GM18517 (cell line): Measurements from ENCODE around the gene XCR1.

Source experiments
- ATAC-seq: cut with Tn5 transposase; IDR thresholded peaks from one replicate; pipeline ENCODE4 v1.9.1; 2021; ENCODE audit warnings: mild to moderate bottlenecking, moderate library complexity; ENCODE audit not compliant: unreplicated experiment

XCR1 gene

DNA sequence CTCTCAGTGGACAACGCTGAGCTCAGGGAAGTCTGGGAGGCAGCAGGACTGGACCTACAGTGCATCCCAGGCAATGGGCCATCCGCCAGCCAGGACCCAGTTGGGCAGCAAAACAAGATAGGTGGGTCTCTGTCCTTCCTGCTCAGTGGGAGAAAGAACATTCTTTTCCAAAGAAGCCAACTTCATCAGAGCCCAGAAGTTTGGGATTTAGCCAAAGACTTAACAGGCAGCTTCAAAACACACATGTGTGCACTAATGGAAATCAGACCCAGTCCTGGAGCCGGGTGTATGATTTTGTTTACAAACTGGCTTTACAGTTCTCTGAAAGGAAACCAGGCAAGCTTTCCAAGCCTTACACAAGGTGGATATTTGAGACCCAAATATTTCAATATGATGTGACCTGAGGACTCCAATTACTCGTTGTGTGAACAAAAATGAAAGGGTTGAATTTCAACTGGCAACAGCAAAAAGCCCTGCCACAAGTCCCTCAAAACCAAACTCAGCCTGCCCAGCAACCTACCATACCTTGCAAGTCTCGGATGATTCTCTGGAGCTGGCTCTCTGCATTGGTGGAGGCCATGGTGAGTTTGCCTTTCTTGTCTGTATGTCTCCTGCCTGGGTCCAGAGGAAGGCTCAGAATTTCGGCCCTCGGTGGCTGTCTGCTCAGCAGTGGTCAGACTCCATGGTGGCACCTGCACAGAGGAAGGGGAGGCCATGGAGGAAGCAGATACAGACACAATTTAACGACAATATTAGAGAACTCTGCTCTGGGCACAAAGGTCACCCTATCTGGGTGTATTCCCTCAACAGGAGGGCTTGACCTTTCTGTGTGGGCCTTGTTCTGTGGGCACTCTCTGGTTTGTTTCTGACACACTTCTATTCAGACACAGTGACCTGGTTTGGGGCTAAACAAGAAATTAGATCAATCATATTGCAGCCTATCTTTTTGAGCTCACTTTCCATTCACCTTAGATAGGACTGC is 42.7 kb downstream of the XCR1 start:
- no peak for ATAC-seq

DNA sequence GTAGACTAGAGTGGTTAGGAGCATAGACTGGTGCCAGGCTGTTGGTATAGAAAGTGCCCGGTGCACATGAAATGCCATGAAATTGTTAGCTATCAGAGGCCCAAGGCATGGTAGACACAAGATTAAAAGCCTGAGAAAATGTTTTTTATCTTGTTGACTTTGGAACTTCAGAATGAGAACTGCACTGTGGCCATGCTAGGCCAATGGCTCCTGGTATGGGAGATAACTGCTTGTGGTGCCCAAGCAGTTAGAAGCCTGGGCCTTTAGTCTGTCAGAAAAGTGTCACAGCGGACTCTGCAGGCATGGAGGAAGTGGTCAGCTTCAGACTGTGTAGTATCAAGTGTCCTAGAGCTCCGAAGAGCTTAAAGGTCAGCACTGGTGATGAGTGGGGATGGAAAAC is 43.5 kb downstream of the XCR1 start:
- no peak for ATAC-seq

DNA sequence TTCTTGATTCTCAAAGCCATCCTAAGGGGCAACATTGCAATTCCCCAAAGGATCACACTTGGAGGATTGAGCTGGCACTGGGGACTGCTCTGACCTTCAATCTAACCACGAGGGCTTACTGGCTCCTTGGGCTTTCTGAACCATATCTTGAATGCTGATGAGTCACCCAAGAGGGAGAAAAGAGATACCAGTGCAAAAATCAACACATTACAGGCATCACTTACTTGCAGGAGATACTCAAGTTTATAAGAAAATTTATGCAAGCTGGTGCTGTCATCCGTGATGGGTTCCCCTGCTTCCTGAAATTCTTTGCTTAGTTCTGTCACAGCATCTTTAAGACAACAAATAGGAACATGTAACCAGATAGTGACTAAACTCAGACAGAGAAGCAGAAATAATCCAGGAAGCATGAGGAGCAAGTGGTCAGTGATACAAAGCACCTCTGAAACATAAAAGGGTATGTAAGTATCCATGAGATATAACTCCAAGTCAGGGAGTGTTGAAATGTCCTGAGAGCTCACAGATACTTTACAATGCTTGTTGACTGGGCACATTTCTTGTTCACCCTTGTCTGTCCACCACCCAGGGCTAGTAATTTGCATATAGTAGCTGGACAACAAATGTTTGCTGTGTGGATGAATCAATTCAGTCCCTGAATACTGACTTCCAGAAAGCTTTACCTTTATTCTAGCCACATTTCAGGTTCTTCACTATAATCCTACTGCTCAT is 45.8 kb downstream of the XCR1 start:
- ATAC-seq, result no peak

DNA sequence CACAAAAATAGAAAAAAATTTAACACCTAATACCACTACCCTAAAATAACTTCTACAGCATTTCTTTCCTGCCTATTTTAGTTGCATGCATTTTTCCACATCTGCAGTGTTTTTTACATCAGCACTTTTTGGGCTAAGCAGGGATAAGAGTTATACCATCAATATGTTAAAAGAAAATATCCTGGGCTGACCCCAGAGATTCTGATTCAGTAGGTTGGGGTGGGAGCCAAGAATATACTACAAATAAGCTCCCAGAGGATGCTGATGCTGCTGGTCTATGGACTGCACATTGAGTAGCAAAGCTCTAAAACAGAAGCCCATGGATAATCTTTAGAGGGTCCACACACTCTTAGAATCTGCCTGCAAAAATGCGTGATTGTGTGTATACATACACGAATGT is 46.5 kb downstream of the XCR1 start:
- ATAC-seq, result no peak

DNA sequence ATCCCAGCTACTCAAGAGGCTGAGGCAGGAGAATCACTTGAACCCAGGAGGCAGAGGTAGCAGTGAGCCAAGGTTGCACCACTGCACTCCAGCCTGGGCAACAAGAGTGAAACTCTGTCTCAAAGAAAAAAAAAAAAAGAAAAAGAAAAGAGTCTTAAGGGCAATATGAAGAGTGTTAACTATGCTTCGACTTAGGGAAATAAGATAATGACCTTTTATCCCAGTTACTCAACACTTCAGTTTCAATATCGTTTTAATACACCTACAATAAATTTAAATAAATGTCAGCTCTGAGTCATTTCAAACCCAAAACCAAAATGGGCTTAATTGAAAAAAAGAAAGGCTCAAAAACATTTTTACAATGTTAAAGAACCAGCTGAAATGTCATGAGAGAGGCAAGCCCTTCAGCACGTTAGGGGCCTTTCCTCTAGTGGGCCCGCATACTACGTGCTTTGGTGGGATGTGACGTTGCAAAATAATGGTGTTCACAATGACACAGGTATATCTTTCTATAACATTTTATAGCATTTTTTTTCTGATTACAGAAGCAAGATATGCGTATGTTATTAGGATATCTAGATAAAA is 47.0 kb downstream of the XCR1 start:
- ATAC-seq, result no peak

DNA sequence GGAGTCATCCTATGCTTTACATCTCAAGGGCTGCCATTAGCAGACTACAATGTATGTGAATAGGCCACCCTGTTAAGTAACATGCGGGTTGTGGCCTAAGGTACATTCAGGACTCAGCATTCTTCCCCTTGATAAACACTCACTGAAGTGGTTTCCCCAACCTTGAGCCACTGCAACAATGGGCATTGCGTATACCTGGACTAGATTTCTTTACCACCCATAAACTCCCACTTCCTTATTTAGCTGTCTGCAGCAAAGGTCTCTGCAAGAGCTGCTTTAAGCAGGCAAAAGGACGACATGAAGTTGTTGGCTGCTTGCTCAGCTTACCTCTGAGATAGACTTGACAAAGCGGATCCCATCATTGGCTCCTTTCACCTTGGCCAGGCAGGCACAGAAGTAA is 47.9 kb downstream of the XCR1 start:
- no peak for ATAC-seq

DNA sequence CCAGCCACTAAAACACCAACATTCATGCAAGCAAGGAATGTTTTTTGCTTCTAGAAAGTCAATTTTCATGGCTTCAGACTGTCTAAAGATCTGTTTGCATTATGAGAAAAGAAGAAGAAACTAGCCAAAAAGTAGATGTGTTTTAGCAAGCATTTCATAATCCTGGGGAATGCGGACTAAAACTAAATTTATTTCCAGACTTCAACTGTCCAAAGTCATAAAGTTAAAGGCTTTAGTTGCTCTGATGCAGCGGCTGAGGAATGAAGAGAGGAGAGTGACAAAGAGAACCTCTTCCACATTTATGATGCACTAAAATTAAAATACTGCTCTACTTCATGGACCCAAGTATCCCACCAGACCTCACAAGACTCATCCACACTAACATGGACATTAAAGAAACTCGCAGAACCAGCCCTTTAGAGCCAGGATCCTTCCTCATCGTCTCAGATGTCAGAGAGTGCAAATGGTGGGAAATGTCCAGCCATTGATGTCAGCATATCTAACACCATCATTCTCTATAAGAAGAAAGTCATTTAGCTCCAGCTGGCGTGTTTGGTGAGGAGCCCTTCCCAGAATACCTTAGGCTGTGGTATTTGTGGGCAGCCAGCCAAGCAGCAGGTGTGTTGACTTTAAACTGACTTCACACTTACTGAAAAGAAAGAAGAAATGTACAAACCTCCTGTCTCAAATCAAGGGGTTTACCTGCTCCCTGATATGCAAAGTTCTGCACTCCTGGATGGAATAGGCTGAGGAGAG is 49.1 kb downstream of the XCR1 start:
- no peak for ATAC-seq

DNA sequence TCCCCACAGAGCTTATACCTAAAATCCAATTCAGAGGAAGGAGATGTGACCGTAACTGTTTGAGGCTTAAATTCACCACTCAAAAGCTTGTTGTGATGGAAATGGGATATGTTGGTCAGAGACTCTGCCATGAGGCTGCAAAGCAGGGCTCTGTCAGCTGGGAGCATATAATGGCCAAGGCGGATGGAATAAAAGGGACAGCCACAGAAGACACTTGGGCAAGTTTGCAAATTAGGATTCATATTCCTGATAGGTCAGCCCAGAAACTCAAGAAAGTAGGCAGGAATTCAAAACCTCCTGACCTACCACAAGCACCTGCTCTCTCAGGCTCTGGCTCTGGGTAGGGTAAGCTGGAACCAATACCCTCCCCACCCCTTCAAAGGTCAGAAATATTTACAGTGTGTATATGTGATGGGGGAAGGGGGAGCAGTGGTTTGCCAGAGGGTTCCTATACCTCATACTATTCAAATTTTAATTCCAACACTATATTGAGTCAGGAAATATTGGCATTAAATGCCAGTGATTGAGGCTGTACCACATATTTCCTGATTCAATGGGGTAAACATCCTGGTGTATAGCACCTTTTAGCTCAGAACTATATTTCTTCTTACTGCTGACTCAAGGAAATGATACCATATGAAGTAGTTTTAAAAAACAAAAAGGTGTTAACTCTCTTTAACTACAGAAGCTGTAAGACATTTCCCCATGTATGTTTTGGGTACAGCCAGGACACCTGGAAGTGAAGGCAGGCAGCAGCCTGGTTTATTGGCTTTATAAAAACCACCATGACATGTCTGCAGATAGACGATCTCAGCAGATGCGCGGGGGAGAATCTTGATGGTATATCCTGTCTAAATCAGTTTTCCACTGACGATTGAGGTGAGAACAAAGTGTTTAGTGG is 50.8 kb downstream of the XCR1 start:
- no peak for ATAC-seq

DNA sequence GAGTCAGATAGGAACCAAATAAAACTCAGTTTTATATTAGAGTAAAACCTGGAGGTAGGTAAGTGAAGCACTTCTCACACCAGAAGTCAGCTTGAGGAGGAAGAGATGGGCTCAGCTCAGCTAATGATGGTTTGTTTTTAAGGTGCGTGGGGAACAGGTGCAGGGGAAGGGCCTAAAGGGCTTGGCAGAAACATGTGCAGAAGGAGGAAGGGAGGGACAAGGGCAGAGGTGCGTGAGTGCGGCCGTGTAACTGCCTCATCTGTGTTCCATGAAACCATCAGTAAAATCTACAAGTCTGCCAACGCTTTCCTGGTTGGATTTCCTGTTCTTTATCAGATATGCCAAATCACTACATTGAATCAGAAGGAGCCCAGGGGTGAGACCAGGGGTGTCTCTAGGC is 51.6 kb downstream of the XCR1 start:
- no peak for ATAC-seq

DNA sequence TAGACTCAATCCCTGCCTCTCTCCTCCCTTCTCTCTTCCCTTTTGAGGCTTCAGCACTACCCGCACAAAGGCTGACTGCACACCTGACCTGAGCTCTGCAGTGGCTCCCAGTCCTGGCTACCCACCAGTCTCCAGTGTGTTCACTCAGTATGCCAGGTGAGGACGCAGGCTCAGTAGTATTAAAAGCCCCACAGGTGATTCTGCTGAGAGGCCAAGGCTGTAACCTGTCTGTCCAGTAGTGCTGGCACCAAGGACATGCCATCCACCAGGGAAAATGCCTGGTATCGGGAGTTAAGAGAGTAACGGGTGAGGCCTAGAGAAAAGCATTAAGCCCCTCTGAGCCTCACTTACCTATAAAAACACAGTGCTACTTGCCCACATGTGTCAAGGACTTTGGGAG is 52.6 kb downstream of the XCR1 start:
- ATAC-seq, result no peak

DNA sequence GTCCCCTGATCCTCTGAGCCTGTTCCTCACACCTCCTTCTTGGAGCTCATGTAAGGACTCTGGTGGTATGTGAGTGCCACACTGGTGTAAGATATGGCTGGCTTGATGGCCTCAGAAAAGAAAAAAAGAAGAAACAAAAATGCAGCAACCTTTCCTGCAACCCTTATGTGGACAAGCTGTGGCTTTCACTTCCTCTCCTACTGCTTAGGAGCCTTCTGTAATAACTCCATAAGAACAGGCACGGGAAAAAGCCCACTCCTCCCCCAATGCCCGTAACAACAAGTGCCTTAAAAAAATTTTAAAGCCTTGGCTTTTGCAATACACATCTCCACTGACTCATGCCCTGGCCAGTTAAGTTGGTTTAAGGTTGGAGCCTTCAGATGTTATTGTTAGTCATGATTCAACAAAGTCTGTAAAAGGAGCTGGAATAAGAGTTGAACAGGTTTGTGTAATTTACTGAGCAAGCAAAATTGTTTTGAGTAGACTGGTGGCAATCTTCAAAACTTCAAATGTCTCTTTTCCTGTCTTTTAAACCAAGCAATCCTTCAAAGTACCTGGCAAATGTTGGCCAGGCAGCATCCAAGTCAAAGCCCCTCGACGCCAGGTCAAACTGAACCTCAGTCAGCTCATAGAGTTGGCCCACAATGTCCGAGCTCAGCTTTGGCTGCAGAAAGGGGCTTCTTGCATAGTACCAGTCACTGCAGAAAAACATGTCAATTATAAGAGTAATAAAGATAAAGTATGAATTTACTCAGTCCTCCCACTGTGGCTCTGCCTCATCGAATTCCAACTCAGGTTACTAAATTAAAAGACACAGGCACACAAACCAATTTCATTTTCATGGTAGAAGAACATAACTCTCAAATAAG is 54.5 kb downstream of the XCR1 start:
- no peak for ATAC-seq

DNA sequence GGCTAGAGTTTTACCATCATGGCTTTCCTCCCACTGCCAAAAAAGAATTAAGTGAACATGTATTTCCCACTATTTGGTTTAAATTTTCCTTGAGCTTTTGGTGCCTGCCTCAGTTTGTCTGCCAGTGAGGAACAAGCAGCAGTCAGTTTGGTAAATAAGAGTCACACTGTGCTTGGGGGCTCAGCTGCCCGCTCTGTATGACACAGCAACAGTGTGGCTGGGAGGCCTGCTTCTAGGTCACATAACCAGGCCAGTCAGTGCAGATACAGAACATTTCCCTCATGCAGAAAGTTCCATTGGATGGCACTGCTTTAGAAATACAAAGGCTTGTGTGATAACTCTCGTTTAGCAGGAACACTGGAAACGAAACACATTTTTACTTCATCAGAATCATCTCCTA is 57.3 kb downstream of the XCR1 start:
- no peak for ATAC-seq

DNA sequence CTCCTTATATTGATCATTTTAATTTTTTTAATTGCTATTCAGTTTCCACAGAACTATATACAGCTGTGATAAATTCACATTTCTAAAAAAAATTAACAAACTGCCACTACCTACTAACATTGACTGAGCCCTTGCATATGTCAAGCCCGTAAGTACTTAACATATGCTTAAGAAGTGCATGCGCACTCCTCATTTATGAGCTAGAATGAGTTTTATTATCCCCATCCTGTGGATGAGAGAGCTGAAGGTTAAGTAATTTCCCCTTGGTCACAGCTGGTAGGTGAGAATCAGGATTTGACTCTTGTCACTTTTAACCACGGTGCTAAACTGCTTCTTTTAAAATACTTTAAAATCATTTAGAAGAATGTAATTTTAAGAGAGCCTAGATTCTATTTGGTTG is 58.2 kb downstream of the XCR1 start:
- no peak for ATAC-seq

DNA sequence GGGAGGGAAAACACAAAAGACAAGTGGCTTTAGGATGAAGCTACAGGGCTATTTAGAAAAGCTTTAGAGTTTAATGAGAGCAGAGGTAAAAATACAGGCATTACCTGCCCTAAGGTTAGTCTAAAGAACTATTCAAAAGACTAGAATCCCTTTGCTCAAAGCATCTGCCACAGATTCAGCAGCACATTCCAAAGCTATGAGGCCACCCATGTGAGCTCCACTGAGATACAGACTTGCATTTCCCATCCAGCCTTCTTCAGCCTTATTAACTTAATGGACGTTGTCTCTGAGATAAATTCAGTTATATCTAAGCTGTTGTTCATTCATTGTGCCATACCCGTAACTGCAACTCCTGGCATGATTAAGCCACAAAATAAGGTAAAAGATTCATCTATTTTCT is 58.6 kb downstream of the XCR1 start:
- no peak for ATAC-seq

DNA sequence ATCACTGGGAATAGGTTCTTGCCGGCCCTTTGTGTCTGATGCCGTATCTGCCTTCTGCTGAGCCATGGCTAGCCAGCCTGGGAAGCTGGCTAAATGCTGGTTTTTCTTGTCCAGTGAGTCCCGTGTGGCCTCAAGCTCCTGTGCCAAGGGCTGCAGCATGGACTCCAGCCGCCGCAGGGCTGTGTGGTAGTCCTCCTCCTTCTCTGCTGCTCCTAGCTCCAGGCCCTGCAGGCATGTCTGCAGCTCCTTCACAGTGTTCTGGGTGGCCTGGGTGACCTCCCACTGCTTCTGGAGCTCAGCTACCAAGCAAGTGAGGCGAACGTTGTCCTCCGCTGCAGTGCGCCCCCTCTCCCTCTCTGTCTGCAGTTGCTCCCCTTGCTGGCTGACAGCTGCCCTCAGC is 59.1 kb downstream of the XCR1 start:
- no peak for ATAC-seq

DNA sequence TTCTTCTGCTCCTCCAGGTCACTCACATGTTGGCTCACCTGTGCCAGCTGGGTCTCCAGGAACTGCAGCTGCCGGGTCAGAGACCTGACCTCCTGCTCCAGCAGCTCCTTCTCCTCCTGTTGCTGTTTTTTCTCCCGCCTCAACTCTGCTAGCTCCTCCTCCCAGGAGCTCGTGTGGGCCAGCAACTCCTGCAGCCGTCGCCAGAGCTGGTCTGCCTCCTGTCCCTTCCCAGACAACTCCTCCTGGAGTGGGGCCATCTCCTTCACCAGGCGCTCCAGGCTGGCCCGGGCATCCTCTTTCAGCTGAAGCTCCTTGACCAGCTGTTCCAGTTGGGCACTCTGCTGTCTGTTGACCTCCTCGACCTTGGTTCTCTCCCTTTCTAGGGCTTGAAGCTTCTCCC is 59.6 kb downstream of the XCR1 start:
- no peak for ATAC-seq
